Fibroblast of skin of right biceps (primary cell): ENCODE measurements around the gene CXorf49B.
"Not testable (repeated sequence)": the region's sequence is repeated elsewhere in the genome, so short reads cannot be mapped to it uniquely, and the experiment has no call there.

Experiments used
- DNase-seq: peaks from one replicate; pipeline ENCODE4 v3.0.0-alpha.2; 2013

The CXorf49B gene

GRCh38 chrX:71763049-71763448 is at the start of gene CXorf49B:
Gene CXorf49B, plus strand, starts transcription at chrX:71763349. Its CDS starts 75 bp downstream, at chrX:71763424.
- not testable (repeated sequence) for DNase-seq

GRCh38 chrX:71714064-71714463 is 49.1 kb upstream of the CXorf49B start:
- not testable (repeated sequence) for DNase-seq

GRCh38 chrX:71715551-71715950 is 47.6 kb upstream of the CXorf49B start:
- DNase-seq: not testable (repeated sequence)

- not testable (repeated sequence) for DNase-seq
Measured at GRCh38 chrX:71716323-71716722, 46.8 kb upstream of the CXorf49B start.

DNA sequence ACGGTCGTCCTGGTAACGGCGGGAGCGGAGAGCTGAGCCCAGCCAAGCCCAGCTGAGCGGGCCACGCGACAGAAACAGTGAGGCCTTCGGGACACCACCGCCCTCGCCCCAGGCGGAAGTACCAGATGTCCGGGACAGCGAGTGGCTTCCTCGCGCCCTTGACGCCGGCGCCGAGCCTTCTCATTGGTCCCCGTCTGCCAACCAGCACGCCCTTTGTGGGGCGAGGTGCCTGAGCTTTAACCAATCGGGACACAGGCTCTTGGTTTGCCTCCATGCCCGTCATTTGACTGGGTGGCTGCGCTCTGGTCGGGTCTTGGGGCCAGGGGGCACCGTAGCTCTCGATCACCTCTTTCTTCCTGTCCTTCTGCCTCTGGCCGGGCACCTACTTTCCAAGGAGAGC is 45.0 kb upstream of the CXorf49B start, which contains the start of gene CXorf49:
CXorf49 (minus strand) TSS at position 101 of the 400 bp plus-strand sequence. CDS start 134 bp downstream, outside the sequence.
- not testable (repeated sequence) for DNase-seq

- DNase-seq: not testable (repeated sequence)
Measured at GRCh38 chrX:71719195-71719594, 44.0 kb upstream of the CXorf49B start.

DNA sequence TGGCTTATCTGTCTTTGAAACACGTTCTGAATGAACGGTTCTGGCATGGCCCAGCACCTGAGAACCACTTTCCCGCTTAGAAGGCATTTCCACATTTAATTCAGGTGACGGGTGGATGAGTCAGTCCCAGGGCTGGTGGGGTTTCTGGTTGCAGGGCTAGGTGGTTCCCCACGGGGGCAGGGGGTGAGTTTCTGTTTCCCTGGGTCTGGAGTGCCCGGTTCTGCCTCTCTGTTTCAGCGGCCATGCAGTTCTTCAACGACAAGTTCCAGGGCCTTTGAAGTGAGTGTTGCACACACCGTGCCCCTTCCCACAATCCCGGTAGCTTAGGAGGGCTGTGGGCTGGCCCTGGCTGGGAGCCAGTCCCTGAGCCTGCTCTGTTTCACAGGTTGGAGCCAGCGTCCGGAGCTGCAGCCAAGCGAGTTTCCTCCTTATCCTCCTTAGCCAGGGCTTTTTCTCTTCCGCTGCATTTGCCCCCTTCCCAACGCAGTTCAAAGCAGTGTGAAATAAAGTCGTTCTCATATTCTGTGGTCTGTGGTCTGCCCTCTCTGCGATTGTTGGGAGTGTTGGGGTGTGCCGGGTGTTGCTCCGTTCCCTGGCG is 42.8 kb upstream of the CXorf49B start:
- not testable (repeated sequence) for DNase-seq

DNA sequence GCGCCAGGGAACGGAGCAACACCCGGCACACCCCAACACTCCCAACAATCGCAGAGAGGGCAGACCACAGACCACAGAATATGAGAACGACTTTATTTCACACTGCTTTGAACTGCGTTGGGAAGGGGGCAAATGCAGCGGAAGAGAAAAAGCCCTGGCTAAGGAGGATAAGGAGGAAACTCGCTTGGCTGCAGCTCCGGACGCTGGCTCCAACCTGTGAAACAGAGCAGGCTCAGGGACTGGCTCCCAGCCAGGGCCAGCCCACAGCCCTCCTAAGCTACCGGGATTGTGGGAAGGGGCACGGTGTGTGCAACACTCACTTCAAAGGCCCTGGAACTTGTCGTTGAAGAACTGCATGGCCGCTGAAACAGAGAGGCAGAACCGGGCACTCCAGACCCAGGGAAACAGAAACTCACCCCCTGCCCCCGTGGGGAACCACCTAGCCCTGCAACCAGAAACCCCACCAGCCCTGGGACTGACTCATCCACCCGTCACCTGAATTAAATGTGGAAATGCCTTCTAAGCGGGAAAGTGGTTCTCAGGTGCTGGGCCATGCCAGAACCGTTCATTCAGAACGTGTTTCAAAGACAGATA is 2.4 kb upstream of the CXorf49B start:
- DNase-seq: not testable (repeated sequence)

GRCh38 chrX:71764832-71765231 is 1.7 kb downstream of the CXorf49B start:
- DNase-seq: not testable (repeated sequence)

DNA sequence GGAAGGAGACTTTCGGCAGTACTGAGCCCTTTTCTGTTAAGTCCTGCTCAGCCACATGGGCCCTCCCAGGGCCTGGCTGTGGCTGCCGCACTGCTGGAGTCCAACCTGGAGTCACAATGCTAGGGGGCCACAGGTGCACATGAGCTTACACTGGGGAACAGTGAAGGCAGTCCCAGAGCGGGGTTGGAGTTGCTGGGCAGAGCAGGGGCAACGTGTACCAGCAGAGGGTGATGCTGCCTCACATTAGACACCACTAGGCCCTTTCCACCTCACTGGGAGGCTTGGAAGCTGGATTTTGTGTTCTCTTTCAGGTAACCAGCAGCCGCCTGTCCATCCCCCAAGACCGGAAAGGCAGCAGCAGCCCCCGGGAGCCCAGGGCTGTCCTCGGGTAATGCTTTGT is 2.5 kb downstream of the CXorf49B start:
- DNase-seq: not testable (repeated sequence)

DNA sequence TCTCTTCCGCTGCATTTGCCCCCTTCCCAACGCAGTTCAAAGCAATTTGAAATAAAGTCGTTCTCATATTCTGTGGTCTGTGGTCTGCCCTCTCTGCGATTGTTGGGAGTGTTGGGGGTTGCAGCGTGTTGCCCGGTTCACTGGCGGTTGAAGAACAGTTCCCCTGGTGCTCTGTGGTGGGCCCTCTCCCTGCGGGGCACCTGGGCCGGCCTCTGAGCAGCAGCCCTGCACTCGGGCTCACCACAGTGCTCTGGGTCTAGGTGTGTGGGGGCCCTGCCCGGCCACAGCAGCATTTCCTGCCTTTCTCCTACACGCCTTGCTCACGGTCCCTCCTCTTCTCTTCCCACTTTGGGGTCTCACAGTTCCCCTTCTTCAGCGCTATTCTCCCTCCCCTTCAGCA is 4.0 kb downstream of the CXorf49B start:
- DNase-seq: not testable (repeated sequence)

DNA sequence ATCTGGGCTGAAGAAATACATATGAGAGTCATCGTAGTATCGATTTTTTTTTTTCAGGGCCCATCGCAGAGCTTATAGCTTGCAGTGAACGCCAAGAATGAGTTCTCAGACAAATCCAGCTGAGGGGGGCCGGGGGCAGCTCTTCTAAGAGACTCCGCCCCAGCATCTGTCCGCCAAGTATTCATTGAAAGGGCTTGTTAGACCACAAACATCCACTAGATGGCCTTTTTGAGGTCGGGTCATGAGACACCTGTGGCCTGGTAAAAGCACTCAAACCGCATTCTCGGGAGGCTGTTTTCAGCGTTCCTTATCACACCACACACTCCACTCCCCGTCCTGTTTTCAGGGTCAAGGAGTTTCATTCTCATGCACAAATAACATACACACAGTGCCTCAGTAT is 15.2 kb downstream of the CXorf49B start:
- not testable (repeated sequence) for DNase-seq

DNA sequence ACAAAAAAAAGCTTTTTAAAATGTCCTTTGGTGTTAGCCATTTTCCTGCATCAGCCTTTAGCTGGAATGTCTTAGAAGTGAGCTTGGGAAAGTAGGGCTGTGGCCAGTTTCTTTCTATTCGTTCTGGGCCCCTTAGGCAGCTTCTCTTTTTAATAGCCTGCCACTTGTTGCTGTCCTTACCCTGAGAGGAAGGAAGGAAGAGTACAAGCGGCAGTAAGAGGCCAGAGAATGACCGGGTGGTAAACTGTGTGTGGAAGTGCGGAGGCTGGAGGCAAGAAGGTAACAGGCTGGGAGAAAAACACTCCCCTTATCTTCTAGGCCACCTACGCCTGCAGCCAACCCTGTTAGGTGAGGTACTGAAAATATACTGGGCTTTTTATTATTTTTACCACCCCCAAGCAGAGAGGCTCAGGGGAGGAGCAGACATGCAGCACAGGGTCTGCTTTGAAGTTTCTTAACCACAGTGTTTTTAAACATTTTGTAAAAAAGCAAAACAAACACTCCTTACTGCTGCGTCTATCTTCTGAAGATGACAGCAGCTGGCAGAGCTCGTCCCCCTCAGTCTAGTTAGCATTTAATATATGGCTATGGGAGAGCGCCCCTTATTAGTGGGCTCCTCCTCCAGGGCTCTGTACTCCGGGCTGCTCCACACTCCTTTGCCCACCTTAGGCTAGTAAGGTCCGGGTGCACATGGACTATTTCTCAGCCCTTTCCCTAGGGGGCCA is 19.2 kb downstream of the CXorf49B start:
- DNase-seq: not testable (repeated sequence)

DNA sequence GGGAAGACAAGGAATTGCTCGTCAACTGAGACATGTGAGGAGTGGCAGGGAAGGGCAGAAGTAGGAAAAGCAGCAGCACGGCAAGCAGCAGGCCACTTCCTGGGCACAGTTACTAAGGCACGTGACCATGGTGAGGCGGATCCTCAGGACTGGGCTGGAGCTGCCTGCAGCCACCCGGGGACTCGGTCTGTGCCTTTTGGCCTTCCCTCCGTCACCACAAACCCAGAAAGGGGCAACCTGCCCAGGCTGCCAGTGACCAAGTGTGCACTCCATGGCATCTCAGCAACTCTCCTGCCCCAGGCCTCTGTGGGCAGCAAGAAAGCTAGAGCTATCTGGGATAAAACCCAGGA is 19.8 kb downstream of the CXorf49B start:
- not testable (repeated sequence) for DNase-seq

DNA sequence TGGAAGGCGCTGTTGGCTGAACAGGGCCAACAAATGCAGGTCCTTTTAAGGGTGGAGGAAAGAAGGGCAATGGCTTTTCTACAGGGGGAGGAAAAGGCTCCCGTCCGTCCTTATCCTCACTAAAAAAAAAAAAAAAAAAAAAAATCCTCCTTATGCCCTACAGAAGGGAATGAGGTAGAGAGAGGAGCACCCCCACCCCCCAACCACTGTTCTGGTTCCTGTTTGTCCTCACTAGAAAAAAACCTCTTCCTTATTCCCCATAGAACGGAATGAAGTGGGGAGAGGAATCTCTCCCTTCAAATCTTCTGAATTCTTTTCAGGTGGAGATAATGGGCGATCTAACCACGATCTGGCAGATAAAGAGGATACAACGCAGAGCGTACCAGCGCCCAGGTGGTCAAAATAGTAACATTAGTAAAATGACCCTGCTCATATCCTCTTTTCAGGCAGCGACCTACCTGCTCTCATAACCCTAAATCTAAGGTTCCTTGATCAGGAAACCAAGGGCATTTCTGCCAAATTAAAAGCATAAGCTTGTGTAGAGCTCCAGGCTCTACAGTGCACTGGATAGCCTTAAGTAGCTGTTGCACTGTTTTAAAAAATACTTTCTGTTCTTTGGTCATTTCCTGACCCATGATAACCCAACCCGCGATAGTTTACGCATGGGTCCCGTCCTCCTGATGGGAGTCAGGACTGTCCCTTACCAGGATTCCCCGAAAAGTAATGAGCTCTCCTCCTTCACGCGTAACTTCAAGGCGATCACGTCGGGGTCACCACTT is 20.6 kb downstream of the CXorf49B start:
- DNase-seq: not testable (repeated sequence)

- not testable (repeated sequence) for DNase-seq
Measured at GRCh38 chrX:71784348-71784983, 21.3 kb downstream of the CXorf49B start.

GRCh38 chrX:71806450-71806849 is 43.3 kb downstream of the CXorf49B start:
- DNase-seq: not testable (repeated sequence)

DNA sequence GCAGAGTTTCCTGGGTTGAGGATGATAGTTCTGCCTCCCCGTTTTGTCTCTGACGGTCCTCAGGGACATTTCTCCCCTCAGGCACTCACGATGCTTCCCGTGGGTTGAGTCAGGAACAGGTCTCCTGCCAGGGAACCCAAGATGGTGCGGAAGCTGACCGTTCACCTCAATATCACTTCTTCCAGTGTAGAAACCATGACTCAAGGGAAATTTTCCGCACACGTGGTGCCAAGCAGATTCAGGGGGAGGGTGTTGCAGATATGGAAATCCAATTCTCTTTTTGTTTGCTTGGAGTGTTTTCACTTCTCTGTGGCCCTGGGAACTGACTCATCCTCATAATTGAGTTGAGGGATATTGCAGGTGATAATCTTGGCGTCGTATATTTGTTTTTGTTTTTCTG is 46.7 kb downstream of the CXorf49B start:
- no peak for DNase-seq

DNA sequence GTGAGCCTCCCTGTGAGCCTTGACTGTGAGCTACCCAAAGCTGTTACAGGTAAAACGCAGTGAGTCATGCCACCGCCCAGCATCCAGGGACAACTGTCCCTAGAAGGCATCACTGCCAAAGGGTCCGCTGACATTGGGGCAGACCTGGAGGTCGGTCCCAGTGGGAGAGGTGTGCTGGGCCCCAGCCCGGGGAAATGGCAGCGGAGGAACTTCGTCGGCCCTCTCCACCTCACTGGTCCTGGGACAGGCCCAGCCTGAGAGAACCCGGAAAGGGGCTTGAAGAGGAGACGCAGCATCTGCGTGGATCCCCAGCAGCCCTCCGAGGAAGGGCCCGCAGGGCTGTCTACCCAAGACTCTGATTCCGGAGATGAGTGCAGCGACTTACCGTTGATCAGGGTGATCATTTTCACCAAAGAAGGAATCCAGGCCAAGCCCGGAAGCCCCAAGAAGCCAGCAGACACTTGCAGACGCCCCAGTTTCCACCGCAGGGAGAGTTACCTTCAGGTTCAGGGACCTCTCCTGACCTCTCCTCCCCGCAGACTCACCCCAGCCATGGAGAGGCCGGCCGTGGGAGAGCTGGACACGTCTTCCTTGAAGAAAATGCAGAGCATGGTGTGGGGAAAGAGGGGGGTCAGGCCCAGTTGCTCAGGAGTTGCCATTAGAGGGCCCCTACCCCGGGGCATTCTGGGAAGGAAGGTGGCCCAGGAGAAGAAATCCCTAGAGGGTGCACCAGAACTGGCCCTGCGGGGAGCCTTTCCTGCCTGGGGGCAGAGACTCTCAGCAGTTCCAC is 51.2 kb downstream of the CXorf49B start:
- DNase-seq: no peak

- DNase-seq: no peak
Measured at GRCh38 chrX:71815121-71815905, 52.2 kb downstream of the CXorf49B start.

- DNase-seq: no peak
Measured at GRCh38 chrX:71815906-71816156, 52.7 kb downstream of the CXorf49B start.
